Muscle of arm (tissue), 14 donors: ENCODE results near the gene BIRC2. TPM values are rescaled to one million over a fixed set of nuclear protein-coding genes. Genes with fewer than 3 reads are reported as not detected.
"Not testable (repeated sequence)": the region's sequence is repeated elsewhere in the genome, so short reads cannot be mapped to it uniquely, and the experiment has no call there.

Source experiments
- DNase-seq: peaks from one replicate; pipeline ENCODE4 v3.0.0-alpha.2; 2013
- long read RNA-seq, 11 donors: transcript quantifications; one replicate each; lab custom pipeline, GENCODE V29; 2026
- polyA plus RNA-seq, 12 donors: library from polyadenylated mRNA; unstranded; fragments of 120-200 nt; gene quantifications; one replicate each; pipeline ENCODE4 v1.2.1, GENCODE V29; 2013; ENCODE audit not compliant: insufficient read length in 12 of 12

BIRC2 gene
- polyA plus RNA-seq, result 10 to 100 TPM in 11 of 12 donors, not detected in 1; 37.5 to 63.8 (median 51.8) TPM
- long read RNA-seq, donor 1, transcript BIRC2-201 (9 exons, 3,743 nt), result major isoform, 5 of 29 reads
- long read RNA-seq, donor 1, partial matches to known transcripts, result 24 of 29 reads
- long read RNA-seq, donor 1, other reads (novel, unspliced or antisense), result 0 of 29 reads
- long read RNA-seq, donor 2, transcript BIRC2-201 (9 exons, 3,743 nt), result major isoform, 18 of 25 reads
- long read RNA-seq, donor 2, partial matches to known transcripts, result 7 of 25 reads
- long read RNA-seq, donor 2, other reads (novel, unspliced or antisense), result 0 of 25 reads
- long read RNA-seq, donor 3, partial matches to known transcripts, result 6 of 10 reads
- long read RNA-seq, donor 3, other reads (novel, unspliced or antisense), result 0 of 10 reads
- long read RNA-seq, donor 4, partial matches to known transcripts, result 13 of 18 reads
- long read RNA-seq, donor 4, other reads (novel, unspliced or antisense), result 0 of 18 reads
- long read RNA-seq, donor 5, result 0 reads
- long read RNA-seq, donor 6, partial matches to known transcripts, result 12 of 15 reads
- long read RNA-seq, donor 6, other reads (novel, unspliced or antisense), result 0 of 15 reads
- long read RNA-seq, donor 7, partial matches to known transcripts, result 16 of 17 reads
- long read RNA-seq, donor 7, other reads (novel, unspliced or antisense), result 0 of 17 reads
- long read RNA-seq, donor 8, full-length matches to known transcripts, result 7 of 15 reads
- long read RNA-seq, donor 8, partial matches to known transcripts, result 8 of 15 reads
- long read RNA-seq, donor 8, other reads (novel, unspliced or antisense), result 0 of 15 reads
- long read RNA-seq, donor 9, partial matches to known transcripts, result 13 of 14 reads
- long read RNA-seq, donor 9, other reads (novel, unspliced or antisense), result 0 of 14 reads
- long read RNA-seq, donor 10, transcript BIRC2-201 (9 exons, 3,743 nt), result major isoform, 11 of 25 reads
- long read RNA-seq, donor 10, partial matches to known transcripts, result 14 of 25 reads
- long read RNA-seq, donor 10, other reads (novel, unspliced or antisense), result 0 of 25 reads
- long read RNA-seq, donor 11, transcript BIRC2-201 (9 exons, 3,743 nt), result major isoform, 10 of 24 reads
- long read RNA-seq, donor 11, partial matches to known transcripts, result 14 of 24 reads
- long read RNA-seq, donor 11, other reads (novel, unspliced or antisense), result 0 of 24 reads

DNA sequence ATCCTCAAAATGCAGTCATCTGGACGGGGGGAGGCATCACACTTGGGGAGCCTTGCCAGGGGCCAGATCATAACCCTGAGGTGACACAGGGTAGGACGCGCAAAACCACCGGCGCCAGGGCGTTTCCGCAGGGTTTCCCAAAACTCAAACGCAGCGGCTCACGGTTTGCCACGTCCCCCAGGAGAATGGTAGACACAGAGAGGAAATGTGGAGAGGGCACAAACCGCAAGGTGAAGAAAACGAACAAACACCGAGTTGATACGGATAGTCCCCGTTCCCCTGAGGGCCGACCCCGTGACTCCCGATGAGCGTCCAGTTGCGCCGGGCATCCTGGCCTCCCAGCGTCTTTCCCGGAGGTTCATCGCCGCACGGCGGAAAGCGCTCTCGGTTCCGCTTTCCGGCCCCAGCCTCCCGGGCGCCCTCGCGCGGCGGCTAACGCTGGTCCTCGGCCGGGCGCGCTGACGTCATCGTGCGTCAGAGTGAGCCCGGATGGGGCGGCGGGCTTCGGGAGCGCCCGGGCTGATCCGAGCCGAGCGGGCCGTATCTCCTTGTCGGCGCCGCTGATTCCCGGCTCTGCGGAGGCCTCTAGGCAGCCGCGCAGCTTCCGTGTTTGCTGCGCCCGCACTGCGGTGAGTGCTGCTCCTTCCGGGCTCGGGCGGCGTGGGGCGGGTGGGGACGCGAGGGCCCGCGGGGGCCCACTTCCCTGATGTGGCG lies at the start of gene BIRC2:
Gene BIRC2 (plus strand): TSS at position 467 of the 714 bp plus-strand sequence. CDS start 2,641 bp downstream, outside the sequence.
- peak; percentile 96 for DNase-seq

DNA sequence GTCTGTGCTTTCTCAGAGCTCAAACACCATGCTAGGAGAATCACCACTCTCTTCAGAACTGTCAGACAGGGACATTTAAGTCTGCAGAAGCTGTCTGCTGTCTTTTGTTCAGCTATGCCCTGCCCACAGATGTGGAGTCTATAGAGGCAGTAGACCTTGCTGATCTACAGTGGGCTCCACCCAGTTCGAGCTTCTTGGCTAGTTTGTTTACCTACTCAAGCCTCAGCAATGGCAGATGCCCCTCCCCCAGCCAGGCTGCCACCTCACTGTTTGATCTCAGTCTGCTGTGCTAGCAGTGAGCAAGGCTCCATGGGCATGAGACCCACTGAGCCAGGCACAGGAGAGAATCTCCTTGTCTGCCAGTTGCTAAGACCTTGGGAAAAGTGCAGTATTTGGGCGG lies 46.2 kb upstream of the BIRC2 start:
- not testable (repeated sequence) for DNase-seq

DNA sequence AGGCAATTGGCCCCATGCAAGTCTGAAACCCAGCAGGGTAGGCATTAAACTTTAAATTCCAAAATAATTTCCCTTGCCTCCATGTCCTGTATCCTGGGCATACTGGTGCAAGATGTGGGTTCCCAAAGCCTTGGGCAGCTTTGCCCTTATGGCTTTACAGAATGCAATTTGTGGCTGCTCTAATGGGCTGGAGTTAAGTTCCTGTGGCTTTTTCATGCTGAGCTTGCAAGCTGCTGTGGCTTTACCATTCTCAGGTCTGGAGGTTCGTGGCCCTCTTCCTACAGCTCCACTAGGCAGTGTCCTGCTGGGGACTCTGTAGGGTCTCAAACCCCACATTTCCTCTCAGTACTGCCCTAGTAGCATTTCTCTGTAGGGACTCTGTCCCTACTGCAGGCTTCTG lies 44.8 kb upstream of the BIRC2 start:
- DNase-seq, result no peak

DNA sequence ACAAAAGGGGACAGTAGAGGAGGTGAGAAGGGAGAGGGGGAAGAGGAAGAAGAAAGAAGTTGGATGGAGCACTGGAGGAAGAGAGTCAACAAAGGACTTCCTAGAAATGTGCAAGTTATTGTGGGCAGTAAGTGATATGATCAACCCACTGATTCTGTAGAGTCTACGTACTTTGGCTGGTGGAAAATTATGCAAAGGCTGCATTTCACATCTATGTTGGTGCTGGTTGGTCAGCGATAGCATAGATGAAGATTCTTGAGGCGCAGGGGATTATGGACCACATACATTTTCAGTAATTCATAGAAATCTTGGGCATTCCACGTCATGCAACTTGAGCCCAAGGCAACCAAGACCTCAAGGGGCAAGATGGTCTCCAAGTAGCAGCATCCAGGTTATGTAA lies 42.3 kb upstream of the BIRC2 start:
- no peak for DNase-seq

DNA sequence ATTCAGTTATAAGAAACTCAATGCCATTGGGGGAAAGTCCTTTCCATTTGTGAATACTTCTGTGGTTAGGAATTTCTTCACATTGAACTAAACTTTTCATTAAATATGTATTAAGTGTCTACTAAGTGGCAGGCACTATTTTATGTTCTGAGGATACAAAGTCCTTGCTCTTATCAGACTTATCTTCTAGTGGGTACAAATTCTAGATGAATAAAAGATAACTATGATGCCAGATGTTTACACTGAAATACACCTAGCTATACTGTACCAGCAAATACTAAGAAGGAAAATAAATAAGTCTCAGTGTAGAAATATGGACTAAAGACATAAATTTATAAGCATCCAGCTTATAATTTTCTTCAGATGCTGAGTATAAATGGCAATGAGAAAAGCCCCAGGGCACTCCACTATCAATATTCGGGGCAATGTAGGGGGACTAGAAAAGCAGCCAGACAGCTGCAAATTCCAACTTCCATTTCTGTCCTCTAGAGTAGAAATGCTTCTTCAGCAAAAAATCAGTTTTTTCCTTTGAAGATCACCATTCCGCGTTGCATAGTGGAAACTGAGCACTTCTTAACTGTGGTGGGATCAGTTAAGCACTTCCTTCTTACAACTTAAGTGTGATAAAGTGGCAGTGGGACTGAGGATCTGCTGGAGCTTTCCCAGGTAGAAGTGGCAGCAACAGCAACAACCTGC lies 41.5 kb upstream of the BIRC2 start:
- no peak for DNase-seq

DNA sequence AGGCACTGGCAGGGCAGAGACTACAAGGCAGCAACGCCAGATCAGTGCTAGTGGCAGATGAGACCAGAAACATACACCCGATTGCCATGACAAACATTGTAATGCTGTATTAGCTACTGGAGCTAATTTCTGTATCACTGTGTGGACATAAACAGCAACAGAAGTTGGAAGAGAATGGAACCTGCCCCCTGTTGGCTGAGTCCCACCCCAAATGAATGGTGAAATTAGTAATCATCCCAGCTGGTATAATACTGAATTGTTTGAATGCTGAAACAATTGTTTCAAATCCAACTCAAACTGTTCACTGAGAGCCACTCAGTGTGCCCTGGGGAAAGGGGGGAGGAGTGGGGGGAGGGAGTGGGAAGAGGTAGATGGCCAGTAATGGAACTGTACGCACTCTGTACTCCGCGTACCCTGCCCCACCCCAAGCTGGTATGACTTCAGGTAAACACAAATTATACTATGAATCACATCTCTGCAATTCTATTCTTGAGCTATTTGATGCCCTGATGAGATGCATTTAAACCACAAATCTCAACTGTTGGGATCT lies 40.9 kb upstream of the BIRC2 start:
- DNase-seq, result no peak

DNA sequence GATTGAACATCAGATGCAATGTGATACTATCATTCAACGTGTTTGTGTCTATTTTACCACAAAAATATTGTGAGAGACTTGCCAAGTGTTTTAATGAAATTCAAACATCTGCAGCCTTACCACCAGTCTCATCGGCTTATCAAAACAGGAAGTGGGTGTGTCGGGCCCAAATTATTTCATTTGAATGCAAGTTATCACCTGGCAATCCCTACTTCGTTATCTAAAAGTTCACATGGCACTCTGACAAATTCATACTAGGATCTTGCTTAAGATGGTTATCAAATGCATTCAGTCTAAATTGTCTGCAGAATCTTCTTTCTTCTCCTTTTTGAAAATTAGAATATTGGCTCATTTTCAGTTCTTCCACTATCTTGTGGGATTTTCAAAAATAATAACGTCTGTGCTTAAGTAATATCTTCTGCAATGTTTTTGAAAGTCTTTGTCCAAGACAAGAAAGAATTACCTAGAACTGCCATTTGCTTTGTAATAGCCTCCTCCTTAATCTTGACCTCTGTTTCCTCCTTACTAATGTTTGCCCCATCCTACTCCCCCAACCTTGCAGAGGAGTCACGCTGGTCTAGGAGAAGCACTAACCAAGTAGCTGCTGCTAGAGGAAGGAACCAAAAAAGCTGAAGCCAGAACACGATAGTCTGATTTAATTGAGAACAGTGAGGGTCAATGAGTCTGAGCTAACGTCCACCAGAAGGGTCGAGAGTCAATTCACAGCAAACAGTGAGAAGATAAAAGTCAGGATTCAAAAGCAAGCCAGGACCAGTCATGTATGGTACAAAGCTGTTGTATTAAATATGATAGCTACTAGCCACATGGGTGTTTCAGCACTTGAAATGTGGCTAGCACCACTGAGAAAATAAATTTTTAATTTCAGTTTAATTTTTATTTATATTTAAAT lies 39.9 kb upstream of the BIRC2 start:
- DNase-seq, result no peak

DNA sequence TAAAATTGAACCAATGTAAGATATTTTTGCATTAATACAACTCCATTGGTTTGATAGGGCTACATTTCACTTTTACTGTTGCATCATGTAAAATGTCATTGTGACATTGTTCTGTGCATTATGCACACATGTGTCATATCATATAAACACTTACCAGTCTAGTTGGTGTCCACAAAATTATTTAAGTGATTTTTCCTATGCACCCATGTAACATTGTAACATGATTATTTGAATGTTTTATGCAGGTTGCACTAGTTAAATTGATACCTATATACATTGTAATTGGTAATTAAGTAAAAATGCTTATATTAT lies 39.3 kb upstream of the BIRC2 start:
- DNase-seq, result no peak

DNA sequence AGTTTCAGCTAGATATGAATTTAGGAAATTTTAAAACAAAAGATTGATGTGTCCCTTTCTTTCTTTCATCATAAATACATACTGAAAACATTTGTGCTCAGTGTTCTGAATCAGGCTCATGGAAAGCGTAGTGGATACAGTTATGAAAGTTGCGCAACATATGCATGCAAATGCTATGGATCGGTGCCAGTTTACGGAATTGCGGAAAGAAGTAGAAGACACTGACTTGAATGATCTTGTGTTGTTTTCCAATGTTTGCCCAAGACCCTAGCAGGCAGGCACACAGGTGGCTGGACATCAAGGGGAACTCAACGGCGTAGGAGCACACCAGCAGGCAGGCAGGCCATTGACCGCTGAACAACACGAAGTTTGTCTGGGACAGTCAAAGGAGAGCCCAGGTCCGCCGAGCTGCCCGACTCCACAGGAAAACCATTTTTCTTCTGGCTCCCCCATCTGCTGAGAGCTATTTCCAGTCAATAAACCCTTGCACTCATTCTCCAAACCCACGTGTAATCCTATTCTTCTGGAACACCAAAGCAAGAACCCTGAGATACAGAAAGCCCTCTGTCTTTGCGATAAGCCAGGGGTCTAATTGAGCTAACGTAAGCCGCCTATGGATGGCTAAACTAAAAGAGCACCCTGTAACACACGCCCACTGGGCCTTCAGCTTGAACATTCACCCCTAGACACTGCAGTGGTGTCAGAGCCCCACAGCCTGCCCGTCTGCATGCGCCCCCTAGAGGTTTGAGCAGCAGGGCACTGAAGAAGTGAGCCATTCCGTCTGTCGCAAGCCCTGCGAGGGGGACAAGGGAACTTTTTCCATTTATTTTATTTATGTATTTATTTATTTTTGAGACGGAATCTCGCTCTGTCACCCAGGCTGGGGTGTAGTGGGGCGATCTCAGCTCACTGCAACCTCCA lies 37.1 kb upstream of the BIRC2 start:
- DNase-seq, result no peak

DNA sequence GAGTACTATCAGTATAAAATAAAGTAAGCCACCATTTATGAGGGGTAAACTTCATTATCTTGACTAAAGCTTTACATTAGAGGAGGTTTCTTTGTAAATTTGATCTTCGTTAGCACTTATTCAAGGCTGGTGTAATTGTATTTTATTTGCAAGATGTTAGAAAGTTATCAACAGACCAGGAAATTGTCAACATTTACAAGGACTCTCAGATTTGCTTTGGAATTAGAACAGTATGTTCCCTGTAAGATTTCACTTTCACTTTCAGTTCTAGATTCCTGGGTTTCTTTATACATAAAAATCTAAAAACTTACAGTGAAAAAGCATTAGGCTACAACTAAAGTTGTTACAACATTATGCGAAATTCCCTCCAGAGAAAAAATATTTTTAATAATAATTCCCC lies 34.3 kb upstream of the BIRC2 start:
- DNase-seq, result peak; percentile 18

DNA sequence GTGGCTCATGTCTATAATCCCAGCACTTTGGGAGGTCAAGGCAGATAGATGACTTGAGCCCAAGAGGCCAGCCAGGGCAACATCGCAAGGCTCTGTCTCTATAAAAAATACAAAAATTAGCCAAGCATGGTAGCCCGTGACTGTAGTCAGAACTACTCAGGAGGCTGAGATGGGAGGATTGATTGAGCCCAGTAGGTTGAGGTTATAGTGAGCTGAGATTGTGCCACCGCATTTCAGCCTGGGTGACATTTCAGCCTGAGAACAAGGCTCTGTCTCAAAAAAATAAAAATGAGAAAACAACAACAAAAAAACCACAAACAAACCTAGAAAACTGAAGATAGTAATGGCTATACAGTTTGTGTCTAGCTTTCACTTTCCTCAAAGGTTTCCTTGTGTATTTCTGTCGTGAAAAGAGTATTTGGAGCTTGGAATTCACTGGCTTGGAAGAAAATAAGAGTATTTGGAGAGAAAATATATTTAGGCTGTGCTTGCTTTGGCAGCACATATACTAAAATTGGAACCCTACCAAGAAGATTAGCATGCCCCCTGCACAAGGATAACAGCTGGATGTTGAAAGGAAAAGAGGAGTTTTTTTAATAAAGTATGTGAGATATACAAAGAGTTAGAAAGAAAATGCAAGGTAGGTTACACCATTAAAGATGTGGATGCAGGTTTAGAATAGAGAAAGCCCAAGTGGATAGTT lies 33.6 kb upstream of the BIRC2 start:
- DNase-seq, result no peak

DNA sequence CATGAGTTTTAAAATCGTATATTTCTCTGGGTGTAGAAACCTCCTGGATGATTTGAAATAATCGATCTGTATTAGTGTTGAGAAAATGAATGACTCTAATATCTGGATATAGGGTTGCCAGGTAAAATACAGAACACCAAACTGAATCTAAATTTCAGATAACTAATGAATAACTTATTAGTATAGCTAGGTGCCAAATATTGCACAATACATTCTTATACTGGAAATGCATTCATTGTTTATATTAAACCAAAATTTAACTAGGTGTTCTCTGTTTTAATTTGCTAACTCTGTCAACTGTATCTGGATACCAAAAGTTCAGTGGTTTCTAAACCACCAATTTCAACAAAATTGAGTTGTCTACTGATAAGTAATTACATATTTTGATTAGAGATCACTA lies 32.2 kb upstream of the BIRC2 start:
- no peak for DNase-seq

DNA sequence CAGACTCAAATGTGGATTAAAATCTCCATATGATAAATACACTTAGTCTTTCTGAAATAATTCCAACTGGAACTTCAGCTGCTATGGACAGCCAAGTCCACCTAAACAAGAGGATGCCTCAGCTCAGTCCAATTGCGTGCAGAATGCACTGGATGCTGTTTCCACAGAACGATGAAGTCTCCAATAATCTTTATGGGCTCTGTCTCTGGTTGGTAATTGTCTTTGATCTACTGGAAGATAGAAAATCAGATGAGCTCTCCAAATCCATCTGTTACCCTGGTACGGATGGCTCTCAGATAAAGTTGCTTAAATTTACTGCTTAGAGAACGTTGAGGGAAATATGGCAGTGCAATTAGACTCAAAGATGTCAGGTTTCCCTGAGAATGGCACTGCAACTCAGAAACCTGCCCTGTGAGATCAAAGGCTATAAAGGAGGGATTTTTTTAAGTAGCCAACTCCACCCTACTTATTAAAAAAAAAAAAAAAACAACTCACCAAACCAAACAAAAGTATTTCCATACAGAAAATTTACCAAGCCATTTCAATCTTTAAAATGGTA lies 30.6 kb upstream of the BIRC2 start:
- DNase-seq, result no peak

DNA sequence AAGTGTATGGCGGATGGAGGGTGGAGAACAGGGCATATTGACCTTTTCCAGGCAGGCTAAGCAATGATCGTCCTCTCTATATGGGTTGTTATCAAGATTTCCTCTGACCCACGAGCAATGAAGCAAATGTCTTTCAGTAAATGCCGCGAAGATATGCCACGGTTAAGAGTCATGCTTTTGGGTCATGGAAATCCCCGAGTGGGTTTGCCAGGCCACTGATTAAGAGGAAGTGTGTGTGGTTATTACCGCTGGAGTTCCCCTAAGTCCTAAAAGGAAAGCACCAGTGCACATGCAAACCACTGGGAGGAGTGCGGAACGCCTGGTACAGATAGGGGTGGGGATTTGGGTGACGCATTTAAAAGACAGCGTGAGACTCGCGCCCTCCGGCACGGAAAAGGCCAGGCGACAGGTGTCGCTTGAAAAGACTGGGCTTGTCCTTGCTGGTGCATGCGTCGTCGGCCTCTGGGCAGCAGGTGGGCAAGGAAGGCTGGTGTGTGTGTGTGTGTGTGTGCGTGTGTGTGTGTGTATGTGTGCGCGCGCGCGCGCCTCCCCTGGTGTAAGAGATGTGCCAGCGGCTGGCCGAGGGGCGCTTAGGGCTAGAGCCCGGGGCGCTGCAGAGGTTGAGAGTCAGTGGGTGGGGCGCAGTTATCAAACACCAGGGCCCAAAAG lies 29.8 kb upstream of the BIRC2 start, which contains the start of gene BIRC3:
Gene BIRC3 (plus strand): TSS at position 386 of the 669 bp plus-strand sequence. CDS start 7,026 bp downstream, outside the sequence.
- DNase-seq, result peak; percentile 59

DNA sequence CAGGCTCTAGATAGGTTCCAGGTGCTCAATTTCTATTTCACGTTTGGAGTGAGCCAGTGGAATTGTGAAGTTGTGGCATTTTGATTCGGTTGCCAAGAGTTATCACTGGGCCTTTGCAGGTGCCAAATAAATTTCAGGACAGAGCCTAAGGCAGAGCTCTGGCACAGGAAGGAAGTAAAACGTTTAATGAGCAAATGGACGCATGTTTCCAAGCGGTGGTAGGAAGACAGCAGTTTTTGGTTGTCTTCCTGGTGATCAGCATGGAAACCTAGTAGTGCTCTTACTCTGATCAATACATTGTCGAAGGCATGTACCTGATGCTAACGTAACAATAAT lies 29.3 kb upstream of the BIRC2 start:
- DNase-seq, result no peak

DNA sequence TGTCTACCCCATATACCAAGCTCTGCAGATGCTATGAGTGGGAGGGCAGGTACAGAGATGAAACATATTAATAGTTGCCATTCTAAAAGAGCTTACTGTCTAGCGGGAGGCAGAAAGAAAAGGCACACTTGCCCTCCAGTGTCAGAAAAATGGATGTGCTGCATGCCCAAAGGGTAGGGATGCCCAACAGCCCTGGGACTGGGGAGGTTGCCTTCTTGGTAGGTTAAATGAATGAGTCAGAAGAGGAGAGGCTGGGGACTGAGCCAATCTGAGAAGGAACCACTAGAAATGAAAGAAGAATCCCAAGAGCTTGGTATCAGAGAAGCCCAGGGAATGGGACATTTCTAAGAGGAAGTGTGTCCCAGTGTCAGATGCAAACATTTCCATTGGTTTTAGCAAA lies 28.5 kb upstream of the BIRC2 start:
- DNase-seq, result no peak

DNA sequence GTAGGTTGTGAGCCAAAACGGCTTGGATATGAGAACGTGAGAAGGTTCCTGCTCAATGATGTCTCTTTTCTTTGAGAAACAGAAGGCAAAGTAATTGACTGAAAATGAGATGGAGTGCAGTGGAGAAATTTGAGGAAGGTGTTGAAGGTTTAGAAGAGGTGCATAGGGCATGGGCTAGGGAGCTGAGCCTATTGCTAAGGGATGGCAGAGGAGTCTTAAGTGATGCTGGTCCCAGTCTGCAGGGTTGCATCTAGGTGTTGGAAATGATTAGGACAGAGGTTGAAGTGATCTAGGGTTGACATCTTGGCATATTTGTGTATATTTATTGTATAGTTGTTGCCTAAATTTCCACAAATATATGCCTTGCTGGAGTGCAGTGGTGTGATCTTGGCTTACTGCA lies 27.5 kb upstream of the BIRC2 start:
- no peak for DNase-seq
